HG03139 (cell line): ENCODE results near the gene FABP6.
"Not testable (repeated sequence)": the region's sequence is repeated elsewhere in the genome, so short reads cannot be mapped to it uniquely, and the experiment has no call there.

Source experiments
- ATAC-seq: cut with Tn5 transposase; IDR thresholded peaks from one replicate; pipeline ENCODE4 v1.9.1; 2021; ENCODE audit not compliant: unreplicated experiment

FABP6 gene, protein sequence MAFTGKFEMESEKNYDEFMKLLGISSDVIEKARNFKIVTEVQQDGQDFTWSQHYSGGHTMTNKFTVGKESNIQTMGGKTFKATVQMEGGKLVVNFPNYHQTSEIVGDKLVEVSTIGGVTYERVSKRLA

DNA sequence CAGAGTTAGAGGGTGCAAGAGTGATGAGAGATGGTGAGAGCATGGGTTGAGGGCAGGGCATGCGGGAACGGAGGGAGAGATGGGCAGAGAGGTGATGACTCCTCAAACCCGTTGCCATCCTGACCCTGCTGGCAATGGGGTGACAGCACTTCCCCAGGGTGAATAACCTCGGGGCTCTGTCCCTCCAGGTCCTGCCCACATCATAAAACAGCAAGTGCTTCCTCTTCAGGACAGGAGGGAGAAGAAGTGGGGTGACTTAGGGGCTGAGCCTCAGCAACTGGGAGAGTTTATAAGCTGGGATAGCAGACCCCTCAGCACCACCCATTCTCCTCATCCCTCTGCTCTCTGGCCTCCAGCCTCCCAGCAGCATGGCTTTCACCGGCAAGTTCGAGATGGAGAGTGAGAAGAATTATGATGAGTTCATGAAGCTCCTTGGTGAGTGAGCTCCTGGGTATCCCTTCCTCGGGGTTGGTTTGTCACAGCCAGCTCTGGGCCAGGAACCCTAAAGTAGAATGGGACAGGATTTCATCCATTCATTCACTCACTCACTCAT lies at the start of gene FABP6:
TSS of gene FABP6 (plus strand) at position 317 of the 553 bp plus-strand sequence. CDS start at position 369, 52 bp downstream.
- no peak for ATAC-seq

DNA sequence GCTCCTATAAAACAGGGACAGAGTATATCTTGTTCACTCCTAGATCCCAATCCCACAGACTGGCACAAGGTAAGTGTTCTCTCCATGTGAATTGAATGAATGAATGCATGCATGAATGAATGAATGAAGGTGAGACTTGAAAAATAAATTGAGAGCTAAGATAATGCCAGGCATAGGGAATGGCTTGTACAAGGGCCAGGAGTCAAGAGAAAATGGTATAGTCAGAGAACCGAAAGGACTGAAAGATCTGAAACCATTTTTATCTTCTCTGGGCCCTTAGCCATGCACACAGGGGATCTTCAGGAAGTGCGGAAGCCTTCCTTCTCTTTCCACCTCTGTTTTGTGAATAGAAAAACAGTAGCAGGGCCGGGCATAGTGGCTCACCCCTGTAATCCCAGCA lies 48.4 kb upstream of the FABP6 start:
- no peak for ATAC-seq

DNA sequence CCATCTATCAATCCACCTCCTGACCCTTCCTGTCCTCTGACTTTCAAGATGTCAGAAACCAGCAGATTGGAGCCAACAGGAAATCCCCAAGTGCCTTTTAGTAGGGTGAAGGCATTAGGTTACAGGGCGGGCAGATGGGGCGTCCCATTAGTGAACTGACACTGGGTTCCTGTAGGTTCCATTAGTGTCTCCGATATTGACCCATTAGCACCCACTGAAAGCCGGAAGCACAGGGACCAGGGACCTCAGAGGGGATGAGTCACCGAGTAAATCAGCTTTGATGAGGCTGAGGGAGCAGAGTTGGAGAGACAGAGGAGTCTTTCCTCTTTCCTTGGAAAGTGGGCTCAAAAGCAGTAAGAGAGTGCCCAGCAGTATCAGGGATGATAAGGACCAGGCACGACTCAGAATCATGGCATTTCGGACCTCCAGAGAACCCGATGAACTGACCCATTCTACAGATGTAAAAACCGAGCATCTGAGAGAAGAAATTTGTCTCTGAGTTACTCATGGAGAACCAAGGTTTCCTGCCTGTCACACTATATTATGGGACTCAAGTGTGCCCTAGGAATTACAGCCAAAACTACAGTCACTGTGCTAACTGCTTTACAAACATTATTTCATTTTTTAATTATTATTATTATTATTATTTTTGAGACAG lies 47.2 kb upstream of the FABP6 start:
- no peak for ATAC-seq

DNA sequence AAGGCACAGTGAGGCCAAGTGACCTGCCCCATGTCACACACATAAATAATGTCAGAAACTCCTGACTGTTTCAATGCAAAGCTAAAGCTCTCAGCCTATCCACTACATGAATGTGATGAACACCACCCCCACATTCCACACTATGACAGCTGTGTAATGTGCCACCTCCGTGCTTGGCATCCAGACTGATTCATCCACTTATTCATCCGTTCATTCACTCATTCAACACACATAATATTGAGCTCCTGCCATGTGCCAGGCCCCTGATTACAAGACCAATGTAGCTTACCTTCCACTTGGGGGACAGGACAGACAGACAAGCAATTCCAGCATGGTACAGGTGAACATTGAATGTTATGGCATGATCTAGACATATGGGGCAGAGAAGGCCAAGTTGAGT lies 46.2 kb upstream of the FABP6 start:
- ATAC-seq = no peak

DNA sequence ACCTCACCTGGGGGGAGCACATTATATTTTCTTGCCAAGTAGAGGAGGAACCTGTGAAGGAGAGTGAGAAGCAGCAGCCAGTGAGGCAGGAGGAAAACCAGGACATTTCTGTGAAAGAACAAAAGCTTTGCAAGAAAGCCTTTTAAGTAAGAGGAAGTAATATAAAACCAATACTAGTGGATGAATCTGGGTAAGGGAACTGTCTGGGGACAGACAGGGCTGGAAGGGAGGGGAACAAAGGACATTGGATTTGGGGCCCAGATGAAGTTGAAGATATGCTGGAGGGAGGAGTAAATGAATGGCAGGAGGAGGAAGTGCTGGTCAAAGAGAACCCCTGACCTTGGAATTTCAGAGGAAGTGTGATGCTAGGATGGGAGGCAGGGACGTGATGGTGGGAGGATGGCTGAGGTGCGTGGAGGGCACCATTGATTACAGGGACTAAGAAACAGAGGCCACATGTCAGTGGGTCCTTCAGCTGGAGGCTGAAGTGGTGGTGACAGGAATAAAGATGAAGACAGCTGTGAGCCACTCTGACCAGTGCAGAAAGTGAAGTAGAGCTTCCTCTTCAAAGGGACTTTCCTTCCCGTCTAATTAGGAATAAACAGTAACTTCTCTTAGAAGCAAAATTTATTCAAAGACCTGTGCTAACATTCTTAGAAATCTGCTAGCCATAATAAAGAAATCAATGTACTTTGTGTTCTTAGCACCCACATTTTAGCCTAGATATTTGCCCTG lies 43.5 kb upstream of the FABP6 start:
- ATAC-seq = no peak

DNA sequence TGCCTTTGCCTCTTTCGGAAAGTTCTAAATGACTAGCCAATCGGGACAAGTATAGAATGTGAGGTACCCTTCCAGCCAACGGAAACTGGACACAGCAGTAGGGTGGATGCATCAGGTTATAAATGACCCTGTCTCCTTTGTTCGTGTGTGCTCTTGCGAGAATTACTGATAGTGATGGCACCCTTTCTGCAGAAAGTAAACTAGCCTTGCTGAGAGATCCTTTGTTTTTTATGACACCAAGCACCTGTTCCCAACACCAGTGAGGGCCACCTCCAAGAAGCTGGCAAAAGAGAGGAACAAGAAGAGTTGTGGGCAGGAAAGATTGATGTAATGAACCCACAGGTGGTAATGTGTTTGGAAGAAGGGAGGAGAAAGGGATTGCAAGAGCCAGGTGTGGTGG lies 42.8 kb upstream of the FABP6 start:
- ATAC-seq = no peak

DNA sequence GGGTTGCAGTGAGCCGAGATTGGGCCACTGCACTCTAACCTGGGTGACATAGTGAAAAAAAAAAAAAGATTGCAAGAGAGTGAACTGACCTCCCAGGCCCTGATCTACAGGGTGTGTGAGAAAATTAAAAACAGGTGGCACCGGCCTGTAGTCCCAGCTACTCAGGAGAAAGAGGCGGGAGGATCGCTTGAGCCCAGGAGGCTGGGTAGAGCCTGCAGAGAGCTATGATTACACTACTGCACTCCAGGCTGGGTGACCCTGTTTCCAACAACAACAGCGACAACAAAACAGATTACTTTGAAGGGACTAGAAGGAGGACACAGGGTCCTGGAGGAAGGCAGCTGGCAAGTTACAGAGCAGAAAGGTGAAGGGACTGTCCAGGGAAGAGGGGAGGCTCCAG lies 42.2 kb upstream of the FABP6 start:
- no peak for ATAC-seq

DNA sequence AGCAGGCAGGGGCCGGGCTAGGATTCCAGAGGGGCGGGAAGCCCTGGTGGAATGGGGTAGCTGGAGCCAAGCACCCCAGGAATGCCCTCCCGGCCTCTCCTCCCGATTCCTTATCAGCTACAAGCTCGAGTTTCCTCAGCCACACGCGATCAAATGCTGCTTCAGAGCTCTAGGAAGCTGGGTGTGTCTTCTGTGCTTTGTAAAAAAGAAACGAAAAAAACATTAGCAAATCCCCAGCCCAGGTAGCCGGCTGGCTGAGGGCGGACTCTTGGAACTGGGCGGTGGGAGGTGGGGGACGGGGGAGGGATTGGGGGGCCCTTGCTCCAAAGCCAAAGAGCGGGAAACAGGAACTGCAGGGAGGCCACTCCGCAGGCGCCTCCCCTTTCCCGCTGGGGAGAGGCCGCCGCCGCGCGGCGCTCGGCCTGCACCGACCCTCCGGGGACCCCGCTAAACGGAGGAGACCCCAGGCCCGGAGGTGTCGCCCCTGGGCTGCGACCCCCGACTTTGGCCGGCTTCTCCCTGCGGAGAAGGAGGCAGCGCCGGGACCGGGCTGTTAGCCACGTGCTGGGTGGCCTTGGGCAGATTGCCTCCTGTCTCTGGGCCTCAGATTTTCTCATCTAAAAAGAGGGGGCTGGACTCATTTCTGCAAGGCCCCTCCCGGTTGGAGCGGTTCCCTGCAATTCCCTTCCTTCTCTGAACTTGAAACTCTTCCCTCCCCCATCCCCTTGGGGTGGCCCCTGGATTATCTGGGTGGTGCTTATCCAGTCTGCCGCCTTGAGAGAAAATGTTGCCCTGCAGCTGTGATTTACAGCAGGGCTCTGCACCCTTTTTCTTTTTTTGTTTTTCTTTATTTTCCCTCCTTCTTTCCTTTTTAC lies 40.9 kb upstream of the FABP6 start:
- ATAC-seq = no peak

DNA sequence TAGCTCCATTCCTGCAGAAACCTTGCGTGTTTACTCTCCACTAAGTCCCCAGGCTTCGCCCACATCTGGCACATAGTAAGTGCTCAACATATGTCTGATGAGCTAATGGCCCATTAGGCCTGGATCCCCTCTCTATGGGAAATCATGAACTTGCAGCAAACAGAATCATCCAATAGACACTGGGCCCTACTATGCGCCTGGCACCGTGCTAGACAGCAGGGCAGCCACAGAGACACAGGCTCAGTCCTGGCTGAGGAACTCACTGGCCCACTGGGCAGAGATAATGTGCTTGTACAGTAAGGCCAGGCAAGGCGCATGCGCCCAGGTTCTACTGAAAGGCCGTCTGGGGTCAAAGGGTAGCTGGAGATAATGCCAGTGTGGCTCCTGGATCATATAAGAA lies 36.9 kb upstream of the FABP6 start:
- no peak for ATAC-seq

DNA sequence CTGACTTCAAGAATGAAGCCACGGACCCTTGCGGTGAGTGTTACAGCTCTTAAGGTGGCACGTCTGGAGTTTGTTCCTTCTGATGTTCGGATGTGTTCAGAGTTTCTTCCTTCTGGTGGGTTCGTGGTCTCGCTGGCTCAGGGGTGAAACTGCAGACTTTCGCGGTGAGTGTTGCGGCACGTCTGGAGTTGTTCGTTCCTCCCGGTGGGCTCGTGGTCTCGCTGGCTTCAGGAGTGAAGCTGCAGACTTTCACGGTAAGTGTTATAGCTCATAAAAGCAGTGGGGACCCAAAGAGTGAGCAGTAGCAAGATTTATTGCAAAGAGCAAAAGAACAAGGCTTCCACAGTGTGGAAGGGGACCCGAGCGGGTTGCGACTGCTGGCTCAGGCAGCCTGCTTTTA lies 36.2 kb upstream of the FABP6 start:
- ATAC-seq = not testable (repeated sequence)

DNA sequence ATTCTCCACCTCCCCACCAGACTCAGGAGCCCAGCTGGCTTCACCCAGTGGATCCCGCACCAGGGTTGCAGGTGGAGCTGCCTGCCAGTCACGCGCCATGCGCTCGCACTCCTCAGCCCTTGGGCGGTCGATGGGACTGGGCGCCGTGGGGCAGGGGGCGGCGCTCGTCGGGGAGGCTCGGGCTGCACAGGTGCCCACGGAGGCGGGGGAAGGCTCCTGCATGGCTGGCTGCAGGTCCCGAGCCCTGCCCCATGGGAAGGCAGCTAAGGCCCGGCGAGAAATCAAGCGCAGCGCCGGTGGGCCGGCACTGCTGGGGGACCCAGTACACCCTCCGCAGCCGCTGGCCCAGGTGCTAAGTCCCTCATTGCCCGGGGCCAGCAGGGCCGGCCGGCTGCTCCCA lies 35.5 kb upstream of the FABP6 start:
- ATAC-seq = not testable (repeated sequence)

DNA sequence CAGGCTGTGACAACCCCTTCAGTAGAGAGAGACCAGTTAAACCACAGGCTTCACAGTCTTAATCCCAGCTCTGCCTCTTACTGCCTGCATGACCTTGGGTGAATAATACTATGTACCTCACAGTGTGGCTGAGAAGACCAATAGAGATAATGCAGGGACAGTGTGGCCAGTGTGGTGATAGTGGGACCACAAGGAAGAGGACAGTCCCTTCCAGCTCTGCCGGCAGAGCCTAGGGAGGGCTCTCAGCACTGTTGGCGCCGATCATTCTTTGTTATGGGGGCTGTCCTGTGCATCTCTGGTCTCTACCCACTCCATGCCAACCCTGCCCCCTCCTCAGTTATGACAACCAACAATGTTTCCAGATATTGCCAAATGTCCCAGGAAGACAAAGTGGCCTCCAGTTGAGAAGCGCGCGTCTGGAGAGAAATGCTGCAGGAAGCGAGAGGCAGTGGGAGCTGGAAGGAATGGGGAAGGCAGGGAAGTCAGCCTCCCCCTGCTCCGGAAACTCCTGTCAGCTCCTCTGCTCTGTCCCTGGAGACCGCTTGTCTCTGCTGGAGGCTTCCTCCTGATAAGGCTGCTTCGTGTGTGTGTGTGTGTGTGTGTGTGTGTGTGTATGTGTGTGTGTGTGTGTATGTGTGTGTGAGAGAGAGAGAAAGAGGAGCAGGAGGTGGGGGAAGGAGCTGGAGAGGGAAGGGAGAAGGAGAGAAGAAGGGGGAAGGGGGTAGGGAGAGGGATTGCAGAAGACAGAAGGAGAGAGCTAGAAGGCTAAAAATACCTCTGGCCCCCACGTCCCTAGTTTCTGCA lies 31.8 kb upstream of the FABP6 start:
- ATAC-seq = no peak

DNA sequence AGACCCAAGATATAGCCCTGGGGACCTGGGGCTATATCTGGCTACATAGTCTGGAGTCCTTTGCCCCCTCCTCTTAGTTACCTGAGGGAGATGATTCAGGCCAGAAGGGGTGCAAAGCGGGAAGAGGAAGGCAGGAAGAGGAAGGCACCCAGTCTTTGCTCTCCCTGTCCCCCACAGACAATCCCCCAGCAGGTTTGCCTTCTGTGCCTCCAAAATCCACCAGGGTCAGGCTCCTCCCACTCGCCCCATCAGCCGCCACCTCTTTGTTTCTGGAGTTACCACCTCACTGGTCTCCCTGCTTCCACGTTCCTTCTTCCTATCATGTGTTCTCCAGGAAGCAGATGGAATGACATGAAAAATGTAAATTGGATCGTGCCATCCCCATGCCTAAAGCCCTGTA lies 31.2 kb upstream of the FABP6 start:
- no peak for ATAC-seq

DNA sequence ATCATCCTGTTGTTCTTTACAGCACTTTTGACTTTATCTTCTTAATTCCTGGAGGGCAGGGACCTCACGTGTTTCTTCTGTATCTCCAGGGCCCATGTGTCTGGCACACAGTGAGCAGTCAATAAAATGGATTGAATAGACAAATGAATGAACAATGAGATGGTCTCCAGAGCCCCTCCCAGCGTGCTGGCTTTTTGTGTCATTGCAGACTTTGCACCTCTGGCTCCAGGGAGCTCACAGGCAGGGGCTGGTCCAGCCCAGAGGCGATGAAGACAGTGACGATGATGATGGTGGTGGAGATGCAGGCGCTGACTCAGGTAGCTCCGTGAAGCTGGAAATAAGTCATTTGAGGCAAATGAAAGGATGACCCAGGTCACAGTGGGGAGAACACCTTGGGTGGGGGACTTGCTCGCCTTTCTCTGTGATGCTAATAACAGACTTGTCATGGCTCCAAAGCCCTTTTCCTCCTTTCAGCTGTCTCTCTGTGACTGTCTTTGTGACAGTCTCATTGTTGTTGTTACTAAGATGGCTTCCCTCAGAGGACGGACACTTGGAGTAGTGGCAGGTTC lies 30.4 kb upstream of the FABP6 start:
- ATAC-seq = no peak

DNA sequence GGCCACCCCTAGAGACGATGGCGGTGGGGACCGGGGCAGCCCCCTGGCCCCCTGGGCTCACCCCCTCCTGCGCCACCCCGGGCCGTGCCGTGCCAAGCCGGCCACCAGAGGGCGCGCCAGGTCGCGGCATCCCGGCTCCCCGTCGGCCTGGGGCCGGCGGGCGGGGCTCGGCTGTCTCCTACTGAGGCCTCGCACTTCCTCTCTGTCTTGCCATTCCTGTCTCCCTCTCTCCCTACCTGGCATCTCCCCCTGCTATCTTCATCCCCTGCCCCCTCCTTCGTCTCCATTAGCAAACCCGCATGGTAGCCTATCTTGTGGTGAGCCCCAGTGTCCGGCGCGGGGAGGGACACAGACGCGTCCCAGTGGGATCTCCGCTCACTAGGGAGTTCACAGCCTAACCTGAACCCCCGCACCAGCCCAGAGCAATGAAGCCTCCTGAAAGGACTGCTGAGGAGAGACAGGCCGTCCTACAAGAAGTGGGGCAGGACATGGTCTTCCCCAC lies 29.8 kb upstream of the FABP6 start:
- ATAC-seq = peak; percentile 94

DNA sequence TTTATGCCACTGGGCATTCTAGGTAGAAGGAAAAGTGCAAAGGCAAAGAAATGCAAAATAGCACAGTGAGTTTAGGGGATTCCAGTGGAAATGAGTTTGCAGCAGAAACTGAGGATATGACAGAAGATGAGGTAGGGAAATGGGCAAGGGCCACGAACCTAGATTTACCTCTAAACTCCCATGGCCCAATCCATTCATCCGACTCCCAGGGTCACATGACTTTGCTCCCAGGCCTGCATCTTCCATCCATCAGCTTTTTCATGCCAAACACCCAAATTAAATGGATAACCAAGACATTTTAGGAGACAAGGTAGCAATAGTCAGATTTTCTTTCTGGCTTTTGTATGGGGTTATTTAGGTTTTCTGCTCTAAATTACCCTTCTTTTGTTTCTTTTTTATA lies 22.2 kb upstream of the FABP6 start:
- ATAC-seq = no peak

DNA sequence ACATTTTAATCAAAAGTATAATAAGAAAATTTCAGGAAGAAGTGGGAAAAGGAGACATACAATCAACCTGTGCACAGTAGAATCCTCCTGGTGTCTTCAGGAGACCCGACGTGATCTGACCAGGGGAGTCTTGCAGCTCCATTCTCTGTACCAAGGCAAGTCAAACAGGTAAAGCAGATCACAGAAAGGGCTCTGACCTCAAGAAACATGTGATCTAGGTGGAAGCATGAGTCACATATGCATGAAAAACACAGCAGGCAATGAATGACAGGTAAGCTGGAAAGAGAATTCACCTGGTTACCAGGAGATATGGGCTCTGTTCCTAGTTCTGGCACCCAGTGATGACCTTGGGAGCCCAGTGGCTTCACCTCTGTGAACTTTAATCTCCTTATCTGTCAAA lies 19.4 kb upstream of the FABP6 start:
- ATAC-seq = no peak

DNA sequence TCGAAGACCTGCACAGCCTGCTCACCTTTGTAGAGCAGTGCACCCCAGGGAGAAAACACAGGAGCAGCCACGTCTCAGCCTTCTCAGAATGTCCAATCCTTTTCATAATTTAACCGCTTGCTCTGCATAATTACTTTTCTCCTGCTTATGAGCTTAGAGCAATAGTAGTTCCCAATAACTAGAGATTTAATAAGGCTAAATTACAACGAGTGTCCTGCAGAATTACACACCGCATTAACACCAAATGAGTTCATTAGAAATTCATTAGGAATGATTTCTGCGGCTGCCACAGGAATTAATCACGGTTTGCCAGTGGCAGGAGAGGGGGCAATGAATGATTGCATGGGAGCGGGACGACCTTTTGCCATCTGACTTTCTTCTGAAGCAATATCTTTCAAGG lies 18.7 kb upstream of the FABP6 start:
- no peak for ATAC-seq

DNA sequence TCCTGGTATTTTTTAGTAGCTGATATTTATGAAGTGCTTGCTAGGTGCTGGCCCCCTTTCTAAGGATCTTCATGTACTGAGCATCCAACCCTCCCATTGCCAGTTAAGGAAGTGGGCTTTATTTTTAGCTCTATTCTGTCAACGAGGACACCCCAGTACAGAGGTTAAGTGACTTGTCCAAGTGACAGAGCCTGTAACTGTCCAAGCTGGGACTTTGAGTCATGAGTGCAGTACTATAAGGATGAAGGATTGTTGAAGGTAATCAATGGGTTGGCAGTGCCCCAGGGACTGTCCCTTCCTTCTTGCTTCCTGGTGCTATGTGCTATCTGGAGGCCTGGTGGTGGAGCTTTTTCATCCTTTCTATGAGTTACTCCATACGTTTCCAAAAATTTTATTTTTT lies 18.0 kb upstream of the FABP6 start:
- no peak for ATAC-seq

DNA sequence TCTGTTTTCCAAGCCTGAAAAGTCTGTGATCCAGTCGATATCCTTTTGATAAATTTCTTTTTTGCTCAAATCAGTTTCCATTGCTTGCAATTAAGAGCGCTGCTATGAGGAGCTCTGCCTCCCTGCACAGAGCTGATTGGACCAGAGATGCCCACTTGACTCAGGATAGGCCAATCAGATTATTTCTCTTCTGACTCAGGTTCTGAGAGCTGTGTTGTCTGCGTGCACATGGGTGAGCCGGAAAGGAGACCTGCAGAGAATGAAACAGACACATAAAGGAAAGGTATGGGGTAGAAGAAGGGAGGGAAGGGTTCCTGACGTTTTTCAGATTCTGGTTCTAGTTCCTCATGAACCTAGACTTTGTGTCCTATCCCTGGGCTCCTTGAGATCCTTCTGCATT lies 15.8 kb upstream of the FABP6 start:
- no peak for ATAC-seq
